ENCODE measurements around the gene ABCG4.
A peak's percentile ranks its signal among the peaks of the same experiment; 100 is the strongest.
"Not testable (repeated sequence)": the region's sequence is repeated elsewhere in the genome, so short reads cannot be mapped to it uniquely, and the experiment has no call there.

ABCG4 gene

DNA sequence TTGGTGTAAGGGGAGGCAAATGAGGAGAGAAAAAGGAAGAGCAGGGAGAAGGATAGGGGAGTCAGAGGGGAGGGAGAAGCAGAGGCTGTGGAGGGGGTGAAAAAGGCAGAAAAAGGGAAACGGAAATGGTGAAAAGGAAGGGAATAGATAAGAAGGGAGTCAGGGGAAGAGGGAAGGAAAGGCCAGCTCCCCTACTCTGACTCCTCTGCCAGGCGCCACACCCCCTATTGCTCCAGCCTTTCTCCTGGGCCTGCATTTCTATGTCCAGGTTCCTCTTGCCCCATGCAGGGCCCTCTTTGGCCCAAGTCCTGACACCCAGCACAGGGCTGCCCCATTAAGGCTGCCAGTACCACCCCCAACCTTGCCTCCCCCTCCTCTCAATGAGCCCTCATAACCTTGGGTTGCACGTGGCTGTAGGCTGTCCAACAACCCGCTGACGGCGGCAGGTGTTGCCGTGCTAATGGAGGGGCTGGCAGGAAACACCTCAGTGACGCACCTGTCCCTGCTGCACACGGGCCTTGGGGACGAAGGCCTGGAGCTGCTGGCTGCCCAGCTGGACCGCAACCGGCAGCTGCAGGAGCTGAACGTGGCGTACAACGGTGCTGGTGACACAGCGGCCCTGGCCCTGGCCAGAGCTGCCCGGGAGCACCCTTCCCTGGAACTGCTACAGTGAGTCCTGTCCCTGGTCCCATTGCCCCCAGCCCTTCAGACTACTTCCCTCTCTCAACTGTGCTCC, 33.0 kb downstream of the ABCG4 start:
- no peak for DNase-seq (ENCODE audit: low read depth in 3 of 3)

- DNase-seq (ENCODE audit: low read depth in 3 of 3), result not testable (repeated sequence)
Measured at GRCh38 chr11:119184399-119184798, 35.5 kb downstream of the ABCG4 start.

DNA sequence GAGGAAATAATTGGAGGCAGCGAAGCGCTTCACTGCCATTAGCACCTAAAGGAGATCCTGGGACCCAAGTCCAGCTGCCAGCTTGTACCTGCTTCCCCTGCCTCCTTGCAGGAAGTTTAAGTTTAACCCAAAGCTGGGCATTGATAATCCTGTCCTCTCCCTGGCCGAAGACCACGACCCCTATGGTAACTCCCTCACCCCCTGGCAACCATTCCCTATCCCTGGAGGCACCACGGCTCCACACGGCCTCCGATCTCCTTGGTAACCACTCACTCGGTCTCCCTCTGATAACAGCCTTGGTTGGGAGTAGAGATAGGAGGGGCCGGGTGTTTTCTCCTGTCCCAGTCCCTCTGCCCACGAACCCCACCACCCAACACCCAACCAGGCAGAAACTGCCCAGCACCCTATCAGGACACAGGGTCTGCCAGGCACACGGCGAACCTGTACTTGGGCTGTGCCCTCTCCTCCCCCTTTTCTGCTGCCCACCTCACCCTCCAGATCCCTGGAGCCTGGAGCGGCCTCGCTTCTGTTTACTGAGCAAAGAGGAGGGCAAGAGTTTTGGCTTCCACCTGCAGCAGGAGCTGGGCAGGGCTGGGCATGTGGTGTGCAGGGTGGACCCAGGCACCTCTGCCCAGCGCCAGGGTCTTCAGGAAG, 37.3 kb downstream of the ABCG4 start:
- no peak for DNase-seq (ENCODE audit: low read depth in 3 of 3)

GRCh38 chr11:119187123-119187892, 38.5 kb downstream of the ABCG4 start:
- no peak for DNase-seq (ENCODE audit: low read depth in 3 of 3)

- no peak for DNase-seq (ENCODE audit: low read depth in 3 of 3)
Measured at GRCh38 chr11:119188067-119188466, 39.2 kb downstream of the ABCG4 start.

GRCh38 chr11:119188887-119189286, 40.0 kb downstream of the ABCG4 start:
- no peak for DNase-seq (ENCODE audit: low read depth in 3 of 3)

GRCh38 chr11:119189393-119189792, 40.5 kb downstream of the ABCG4 start:
- DNase-seq (ENCODE audit: low read depth in 3 of 3), result no peak

DNA sequence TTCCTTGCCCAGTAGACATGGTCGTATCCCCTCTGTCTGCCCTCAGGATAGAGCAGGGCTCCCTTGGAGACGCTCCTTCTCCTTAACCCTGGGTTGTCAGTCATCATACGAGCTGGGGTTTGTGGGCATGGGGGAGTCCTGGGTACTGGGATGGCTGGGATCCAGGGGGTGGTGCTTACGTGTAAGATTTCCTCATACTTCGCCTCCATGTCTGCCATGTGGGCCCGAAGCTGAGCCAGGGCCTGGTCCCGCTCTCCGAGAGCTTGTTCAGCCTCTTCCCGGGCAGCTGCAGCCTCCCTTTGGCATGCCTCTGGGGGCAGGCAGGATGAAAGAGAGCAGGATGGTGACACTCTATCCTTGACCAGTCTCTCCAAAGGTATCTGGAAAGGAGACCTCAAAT, 41.7 kb downstream of the ABCG4 start:
- no peak for DNase-seq (ENCODE audit: low read depth in 3 of 3)

GRCh38 chr11:119191265-119191664, 42.4 kb downstream of the ABCG4 start:
- not testable (repeated sequence) for DNase-seq (ENCODE audit: low read depth in 3 of 3)

DNA sequence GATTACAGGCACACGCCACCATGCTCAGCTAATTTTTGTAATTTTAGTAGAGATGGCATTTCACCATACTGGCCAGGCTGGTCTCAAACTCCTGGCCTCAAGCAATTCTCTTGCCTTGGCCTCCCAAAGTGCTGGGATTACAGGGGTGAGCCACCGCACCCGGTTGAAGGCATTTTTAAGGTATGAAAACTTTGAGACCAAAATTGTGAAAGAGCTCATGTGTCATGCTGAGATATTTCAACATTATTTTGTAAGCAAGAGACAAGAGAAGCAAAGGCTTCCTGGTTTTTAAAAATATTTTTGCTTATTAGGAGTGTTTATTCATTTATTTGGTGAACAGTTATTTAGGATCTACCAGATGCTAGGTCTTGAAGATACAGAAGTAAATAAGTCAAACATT, 43.3 kb downstream of the ABCG4 start:
- no peak for DNase-seq (ENCODE audit: low read depth in 3 of 3)

GRCh38 chr11:119193001-119193400, 44.1 kb downstream of the ABCG4 start:
- DNase-seq (ENCODE audit: low read depth in 3 of 3), result no peak

- no peak for DNase-seq (ENCODE audit: low read depth in 3 of 3)
Measured at GRCh38 chr11:119193626-119194025, 44.8 kb downstream of the ABCG4 start.

GRCh38 chr11:119194811-119195440, 46.1 kb downstream of the ABCG4 start:
- no peak for DNase-seq (ENCODE audit: low read depth in 3 of 3)

- no peak for DNase-seq (ENCODE audit: low read depth in 3 of 3)
Measured at GRCh38 chr11:119195680-119196079, 46.8 kb downstream of the ABCG4 start.

DNA sequence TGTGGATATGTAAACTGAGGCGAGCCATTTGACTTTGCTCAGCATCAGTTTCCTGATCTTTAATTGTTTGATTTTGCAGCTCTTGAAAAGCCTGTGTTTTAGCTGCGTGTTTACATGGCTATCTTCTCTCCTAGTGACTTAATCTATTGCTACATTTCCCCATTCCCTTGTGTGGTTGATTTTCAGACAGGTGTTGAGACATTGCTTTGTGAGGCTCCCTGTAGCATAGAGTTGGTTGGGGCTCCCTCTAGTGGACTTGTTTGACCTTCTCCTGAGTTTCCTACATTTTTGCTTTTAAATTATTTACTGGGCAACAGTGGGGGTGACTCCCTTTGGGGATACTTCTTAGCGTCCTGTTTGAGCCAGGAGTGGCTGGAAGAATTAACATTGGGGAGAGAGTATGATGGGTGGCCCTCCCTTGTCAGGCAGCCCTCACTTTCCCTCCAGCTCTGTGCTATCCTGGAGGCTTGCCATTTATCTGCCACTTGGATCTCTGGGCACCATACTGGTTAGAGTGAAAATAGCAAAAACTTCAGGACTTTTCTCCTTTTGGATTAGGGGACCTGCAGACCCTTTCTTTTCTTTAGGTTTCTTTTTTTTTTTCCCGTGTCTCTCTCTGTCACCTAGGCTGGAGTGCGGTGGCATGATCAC, 48.1 kb downstream of the ABCG4 start:
- DNase-seq (ENCODE audit: low read depth in 3 of 3), result peak; percentile 30 to 71 (median 48)

- DNase-seq (ENCODE audit: low read depth in 3 of 3), result no peak
Measured at GRCh38 chr11:119198925-119199324, 50.1 kb downstream of the ABCG4 start.

GRCh38 chr11:119201236-119201635, 52.4 kb downstream of the ABCG4 start:
- not testable (repeated sequence) for DNase-seq (ENCODE audit: low read depth in 3 of 3)

DNA sequence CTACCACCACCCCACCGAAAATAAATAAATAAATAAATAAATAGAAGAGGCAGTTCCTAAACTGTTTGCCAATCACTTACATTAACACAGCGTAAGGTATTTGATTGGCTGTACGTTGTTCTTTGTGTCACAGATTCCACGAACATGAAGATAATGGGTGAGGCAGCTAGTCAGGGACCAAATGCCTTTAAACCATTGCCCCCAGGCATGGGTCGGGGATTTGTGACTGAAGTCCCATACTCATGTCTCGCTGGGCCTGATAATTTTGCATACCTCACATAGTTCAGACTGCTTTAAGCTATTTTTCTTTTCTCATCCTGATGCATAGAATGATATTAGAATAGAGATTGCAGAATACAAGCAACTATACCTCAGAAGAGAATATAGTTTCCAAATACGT, 53.7 kb downstream of the ABCG4 start:
- DNase-seq (ENCODE audit: low read depth in 3 of 3), result no peak

DNA sequence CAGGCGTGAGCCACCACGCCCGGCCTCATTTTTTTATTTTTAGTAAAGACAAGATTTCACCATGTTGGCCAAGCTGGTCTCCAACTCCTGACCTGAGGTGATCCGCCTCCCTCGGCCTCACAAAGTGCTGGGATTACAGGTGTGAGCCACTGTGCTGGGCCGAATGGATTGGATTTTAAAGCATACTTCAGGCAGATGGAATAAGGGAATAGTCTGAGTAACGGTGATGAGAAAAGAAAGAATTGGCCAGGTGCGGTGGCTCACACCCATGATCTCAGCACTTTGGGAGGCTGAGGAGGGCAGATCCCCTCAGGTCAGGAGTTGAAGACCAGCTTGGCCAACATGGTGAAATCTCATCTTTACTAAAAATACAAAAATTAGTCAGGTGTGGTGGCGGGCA, 55.2 kb downstream of the ABCG4 start:
- DNase-seq (ENCODE audit: low read depth in 3 of 3), result no peak

GRCh38 chr11:119205080-119205479, 56.2 kb downstream of the ABCG4 start:
- no peak for DNase-seq (ENCODE audit: low read depth in 3 of 3)

DNA sequence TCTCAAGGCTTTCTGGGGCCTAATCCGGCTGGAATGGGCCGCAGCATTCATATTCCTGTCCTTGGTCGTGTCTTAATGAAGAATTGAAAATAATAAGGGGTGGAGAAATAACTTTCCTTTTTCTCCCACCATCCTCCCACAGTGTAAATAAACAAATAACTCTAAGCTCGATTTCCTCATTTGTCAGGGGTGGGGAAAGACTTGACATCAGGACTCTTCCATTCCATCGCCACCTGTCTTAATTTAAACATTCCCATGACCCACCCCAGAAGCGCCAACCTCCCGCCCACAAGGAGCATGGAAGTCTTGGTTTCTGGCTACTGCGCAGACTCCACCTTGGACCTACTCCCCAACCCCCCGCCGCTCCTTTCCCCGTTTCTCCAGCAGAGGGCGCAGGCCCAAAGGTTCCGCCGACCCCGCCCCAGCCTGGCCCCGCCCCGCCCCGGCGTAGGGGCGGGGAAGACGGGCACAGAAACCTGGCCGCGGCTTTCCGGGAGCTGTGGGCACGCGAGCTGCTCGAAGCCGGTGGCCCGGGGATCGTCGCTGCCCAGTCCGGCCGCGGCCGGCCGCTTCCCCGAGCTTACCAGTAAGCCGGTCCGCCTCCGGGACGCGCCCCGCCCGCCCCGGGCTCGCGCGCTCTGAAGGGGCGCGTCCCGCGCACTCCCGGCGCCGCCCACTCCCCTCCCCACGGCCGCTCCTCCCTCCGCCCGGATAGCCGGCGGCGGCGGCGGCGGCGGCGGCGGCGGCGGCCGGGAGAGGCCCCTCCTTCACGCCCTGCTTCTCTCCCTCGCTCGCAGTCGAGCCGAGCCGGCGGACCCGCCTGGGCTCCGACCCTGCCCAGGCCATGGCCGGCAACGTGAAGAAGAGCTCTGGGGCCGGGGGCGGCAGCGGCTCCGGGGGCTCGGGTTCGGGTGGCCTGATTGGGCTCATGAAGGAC, 57.0 kb downstream of the ABCG4 start, which contains the start of gene CBL:
Gene CBL (plus strand): TSS at position 766 of the 937 bp plus-strand sequence. CDS start 79 bp downstream, at position 845.
- peak; percentile 96 for DNase-seq (ENCODE audit: low read depth in 3 of 3)
